Kidney epithelial cell (primary cell): Measurements from ENCODE around the gene CLEC5A. TPM values are rescaled to one million over a fixed set of nuclear protein-coding genes. Genes with fewer than 3 reads are reported as not detected.
"Not testable (repeated sequence)": the region's sequence is repeated elsewhere in the genome, so short reads cannot be mapped to it uniquely, and the experiment has no call there.

Experiments used
- DNase-seq: peaks from one replicate; pipeline ENCODE4 v3.0.0-alpha.2; 2010; ENCODE audit warnings: low read depth
- H3K27me3 ChIP-seq: 2 replicates; pipeline ENCODE4 v1.6.0; 2011; ENCODE audit warnings: low read length; ENCODE audit not compliant: control insufficient read depth, insufficient read depth
- H3K36me3 ChIP-seq: 2 replicates; pipeline ENCODE4 v1.5.1; 2011; ENCODE audit warnings: low read length; ENCODE audit not compliant: control insufficient read depth, insufficient read depth
- H3K4me3 ChIP-seq: 2 replicates; pipeline ENCODE4 v1.5.1; 2011; ENCODE audit warnings: low read depth, mild to moderate bottlenecking, control low read depth, low read length
- total RNA-seq: library from RNA; depleted of rRNA; stranded (reverse); fragments of >200 nt; gene quantifications from 2 replicates; pipeline ENCODE4 v1.2.3, GENCODE V29; 2015
- TF ChIP-seq, protein P1 (sequence below): IDR thresholded peaks from 2 replicates; pipeline ENCODE4 v1.5.1; 2011; ENCODE audit warnings: mild to moderate bottlenecking, moderate library complexity, low read length, control low read depth, inconsistent platforms; ENCODE audit not compliant: insufficient read depth, poor library complexity, severe bottlenecking

CLEC5A gene
- total RNA-seq, 1 donor from 2014 or later: not detected

DNA sequence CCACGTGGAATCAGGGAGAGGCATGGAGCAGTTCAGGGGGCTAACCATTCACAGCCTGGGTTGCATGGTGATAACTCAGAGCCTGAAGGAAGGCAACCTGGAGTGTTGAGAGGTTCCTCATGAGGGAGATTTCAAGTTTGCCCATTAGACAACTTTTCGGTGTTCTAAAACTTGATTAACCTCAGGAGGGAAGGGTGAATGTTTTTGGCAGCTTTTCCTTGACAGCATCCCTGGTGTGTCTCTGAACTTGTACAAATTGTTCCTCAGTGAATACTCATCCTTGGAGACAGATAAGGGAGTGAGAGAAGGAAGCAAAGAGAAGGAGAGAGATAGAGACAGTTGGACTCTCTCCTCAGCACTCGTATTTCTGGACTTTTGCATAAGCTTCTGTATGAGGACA lies 30.7 kb downstream of the CLEC5A start, which contains the start of gene OR9A4:
Gene OR9A4 (plus strand): TSS at position 301 of the 400 bp plus-strand sequence. CDS start 2,477 bp downstream, outside the sequence.
- Histone ChIP-seq H3K4me3 (no peak within 1 kb of the TSS), H3K36me3 (no peaks in the 10 kb centered on the region), H3K27me3 (no peaks in the 10 kb centered on the region)
- TF ChIP-seq, protein P1, sequence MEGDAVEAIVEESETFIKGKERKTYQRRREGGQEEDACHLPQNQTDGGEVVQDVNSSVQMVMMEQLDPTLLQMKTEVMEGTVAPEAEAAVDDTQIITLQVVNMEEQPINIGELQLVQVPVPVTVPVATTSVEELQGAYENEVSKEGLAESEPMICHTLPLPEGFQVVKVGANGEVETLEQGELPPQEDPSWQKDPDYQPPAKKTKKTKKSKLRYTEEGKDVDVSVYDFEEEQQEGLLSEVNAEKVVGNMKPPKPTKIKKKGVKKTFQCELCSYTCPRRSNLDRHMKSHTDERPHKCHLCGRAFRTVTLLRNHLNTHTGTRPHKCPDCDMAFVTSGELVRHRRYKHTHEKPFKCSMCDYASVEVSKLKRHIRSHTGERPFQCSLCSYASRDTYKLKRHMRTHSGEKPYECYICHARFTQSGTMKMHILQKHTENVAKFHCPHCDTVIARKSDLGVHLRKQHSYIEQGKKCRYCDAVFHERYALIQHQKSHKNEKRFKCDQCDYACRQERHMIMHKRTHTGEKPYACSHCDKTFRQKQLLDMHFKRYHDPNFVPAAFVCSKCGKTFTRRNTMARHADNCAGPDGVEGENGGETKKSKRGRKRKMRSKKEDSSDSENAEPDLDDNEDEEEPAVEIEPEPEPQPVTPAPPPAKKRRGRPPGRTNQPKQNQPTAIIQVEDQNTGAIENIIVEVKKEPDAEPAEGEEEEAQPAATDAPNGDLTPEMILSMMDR: no peak
- DNase-seq: no peak

DNA sequence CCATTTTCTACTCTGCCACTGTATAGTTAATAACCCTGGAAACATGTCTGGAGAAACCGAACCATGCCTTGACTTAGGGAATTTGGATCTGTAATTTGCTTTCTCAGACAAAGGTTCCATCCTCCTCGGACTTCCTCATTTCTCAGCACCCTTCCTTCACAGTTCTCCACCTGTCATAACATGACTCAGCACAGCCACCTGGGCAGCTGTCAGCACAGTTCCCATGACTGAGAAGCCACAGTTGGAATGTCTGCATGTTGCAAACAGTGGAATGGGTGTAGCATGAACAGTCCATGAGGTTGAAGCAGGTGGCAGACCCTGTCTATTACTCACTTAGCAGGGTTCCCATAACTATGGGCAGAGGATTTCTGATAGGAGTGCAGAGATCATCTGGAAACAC lies 31.2 kb downstream of the CLEC5A start:
- peak; percentile 60 for DNase-seq
- Histone ChIP-seq H3K36me3 (no peaks in the 10 kb centered on the region), H3K4me3 (no peak overlapping the region), H3K27me3 (no peaks in the 10 kb centered on the region)
- TF ChIP-seq, protein P1: no peak

DNA sequence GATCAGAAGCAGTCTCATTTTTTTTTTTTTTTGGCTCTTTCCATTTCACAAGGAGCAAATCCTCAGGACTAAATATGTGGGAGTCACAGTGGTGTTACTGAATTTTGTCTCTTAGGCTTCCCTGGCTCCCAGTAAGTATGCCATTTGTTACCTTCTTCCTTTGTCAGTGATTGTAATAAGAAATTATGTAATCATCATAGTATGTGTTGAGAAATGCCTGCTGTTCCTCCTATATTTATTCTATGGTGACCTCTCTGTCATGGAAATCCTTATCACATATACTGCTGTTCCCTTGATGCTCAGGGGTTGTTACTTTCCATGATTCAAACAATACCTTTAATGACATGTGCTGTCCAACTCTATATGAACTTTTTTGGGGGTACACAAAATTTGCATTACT lies 35.4 kb downstream of the CLEC5A start:
- TF ChIP-seq, protein P1: no peak
- no peak for DNase-seq
- H3K36me3 ChIP-seq: no peaks in the 10 kb centered on the region
- no peaks in the 10 kb centered on the region for H3K27me3 ChIP-seq
- H3K4me3 ChIP-seq: no peak overlapping the region

DNA sequence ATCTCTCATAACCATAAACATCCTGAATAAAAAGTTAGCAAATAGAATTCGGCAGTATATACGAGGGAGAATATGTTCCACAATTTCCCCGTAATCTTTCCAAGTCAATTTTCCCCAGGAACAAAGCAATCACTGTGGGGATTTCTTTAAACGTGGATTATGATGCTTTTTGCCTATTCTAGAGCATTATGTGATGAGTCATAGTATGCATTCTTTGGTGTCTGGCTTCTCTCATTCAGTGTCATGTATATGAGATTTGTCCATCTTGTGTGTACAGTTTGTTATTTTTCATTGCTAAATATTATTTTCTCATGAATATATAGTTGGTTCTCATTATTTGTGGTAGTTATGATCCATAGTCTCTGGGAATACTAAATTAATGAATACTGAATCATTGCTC lies 40.5 kb downstream of the CLEC5A start:
- TF ChIP-seq, protein P1: no peak
- H3K36me3 ChIP-seq: no peaks in the 10 kb centered on the region
- H3K27me3 ChIP-seq: no peaks in the 10 kb centered on the region
- DNase-seq: no peak
- H3K4me3 ChIP-seq: no peak overlapping the region

DNA sequence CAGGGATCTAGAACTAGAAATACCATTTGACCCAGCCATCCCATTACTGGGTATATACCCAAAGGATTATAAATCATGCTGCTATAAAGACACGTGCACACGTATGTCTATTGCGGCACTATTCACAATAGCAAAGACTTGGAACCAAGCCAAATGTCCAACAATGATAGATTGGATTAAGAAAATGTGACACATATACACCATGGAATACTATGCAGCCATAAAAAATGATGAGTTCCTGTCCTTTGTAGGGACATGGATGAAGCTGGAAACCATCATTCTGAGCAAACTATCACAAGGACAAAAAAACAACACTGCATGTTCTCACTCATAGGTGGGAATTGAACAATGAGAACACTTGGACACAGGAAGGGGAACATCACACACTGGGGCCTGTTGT lies 47.4 kb downstream of the CLEC5A start:
- DNase-seq, H3K27me3 ChIP-seq, H3K4me3 ChIP-seq, H3K36me3 ChIP-seq: not testable (repeated sequence)

DNA sequence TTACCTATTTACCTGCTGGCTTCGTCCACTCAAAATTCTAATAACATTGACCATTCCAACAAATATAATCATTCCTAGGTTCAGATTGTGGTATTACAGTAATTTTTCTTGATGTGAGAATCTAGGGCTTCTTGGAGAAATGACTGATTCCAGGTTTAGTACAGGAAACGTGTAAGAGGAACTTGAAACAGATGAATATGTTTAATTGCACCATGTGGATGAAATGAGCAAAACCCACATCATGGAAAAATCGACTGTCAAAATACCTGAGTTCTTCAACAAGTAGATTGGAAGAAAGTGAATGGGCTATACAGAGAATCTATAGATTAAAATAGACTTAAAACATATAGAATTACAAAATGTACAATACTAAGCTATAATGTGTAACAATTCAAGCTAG lies 55.4 kb downstream of the CLEC5A start:
- TF ChIP-seq, protein P1: no peak
- no peak for DNase-seq
- no peak overlapping the region for H3K4me3 ChIP-seq
- no peaks in the 10 kb centered on the region for H3K27me3 ChIP-seq
- H3K36me3 ChIP-seq: no peaks in the 10 kb centered on the region

DNA sequence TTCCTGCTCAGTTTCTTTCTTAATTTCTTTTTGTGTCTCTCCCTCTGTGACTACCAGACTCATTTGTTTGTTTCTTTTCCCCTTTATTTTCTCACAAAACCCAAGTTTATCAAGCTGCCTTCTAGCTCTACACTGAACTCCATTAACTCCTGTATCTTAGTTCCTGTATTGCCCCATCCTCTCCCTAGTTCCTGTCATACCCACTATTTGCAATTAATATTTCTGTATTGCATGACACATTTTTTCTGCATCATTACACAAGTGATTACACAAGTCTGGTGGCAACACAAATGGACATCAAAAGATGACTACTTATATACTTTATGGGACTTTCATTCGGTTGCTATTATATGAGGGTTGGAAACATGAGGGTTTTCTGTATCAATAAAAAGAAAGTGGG lies 57.5 kb downstream of the CLEC5A start:
- H3K4me3 ChIP-seq: no peak overlapping the region
- H3K36me3 ChIP-seq: no peaks in the 10 kb centered on the region
- TF ChIP-seq, protein P1: no peak
- no peaks in the 10 kb centered on the region for H3K27me3 ChIP-seq
- no peak for DNase-seq
